BE2C (cell line): ENCODE measurements around the gene APLP2.

Source experiments
- DNase-seq: peaks from one replicate; pipeline ENCODE4 v3.0.0-alpha.2; 2020
- H3K27me3 ChIP-seq: fragments of 250-450 bp; sonication (Bioruptor Pico); 2 replicates; pipeline ENCODE4 v1.5.1; 2020; ENCODE audit warnings: mild to moderate bottlenecking
- H3K36me3 ChIP-seq: fragments of 250-450 bp; sonication (Bioruptor Pico); 2 replicates; pipeline ENCODE4 v1.5.1; 2020; ENCODE audit warnings: mild to moderate bottlenecking
- H3K4me1 ChIP-seq: fragments of 250-450 bp; sonication (Bioruptor Pico); 2 replicates; pipeline ENCODE4 v1.5.1; 2020
- H3K4me3 ChIP-seq: 2 replicates; pipeline ENCODE4 v1.5.1; 2011; ENCODE audit warnings: low read depth, low read length
- H3K9me3 ChIP-seq: fragments of 250-450 bp; sonication (Bioruptor Pico); 2 replicates; pipeline ENCODE4 v1.5.1; 2020
- TF ChIP-seq, protein P1 (sequence below): IDR thresholded peaks from 2 replicates; pipeline ENCODE4 v1.5.1; 2012; ENCODE audit warnings: mild to moderate bottlenecking, low read depth, low read length

Gene APLP2

GRCh38 chr11:130076778-130077481 is 7.2 kb downstream of the APLP2 start:
- DNase-seq: no peak
- Histone ChIP-seq H3K4me3 (no peak overlapping the region), H3K9me3 (no peaks in the 10 kb centered on the region), H3K36me3 (no peaks in the 10 kb centered on the region), H3K4me1 (peaks cover 7% of the 10 kb centered on the region), H3K27me3 (no peaks in the 10 kb centered on the region)
- TF ChIP-seq, protein P1, sequence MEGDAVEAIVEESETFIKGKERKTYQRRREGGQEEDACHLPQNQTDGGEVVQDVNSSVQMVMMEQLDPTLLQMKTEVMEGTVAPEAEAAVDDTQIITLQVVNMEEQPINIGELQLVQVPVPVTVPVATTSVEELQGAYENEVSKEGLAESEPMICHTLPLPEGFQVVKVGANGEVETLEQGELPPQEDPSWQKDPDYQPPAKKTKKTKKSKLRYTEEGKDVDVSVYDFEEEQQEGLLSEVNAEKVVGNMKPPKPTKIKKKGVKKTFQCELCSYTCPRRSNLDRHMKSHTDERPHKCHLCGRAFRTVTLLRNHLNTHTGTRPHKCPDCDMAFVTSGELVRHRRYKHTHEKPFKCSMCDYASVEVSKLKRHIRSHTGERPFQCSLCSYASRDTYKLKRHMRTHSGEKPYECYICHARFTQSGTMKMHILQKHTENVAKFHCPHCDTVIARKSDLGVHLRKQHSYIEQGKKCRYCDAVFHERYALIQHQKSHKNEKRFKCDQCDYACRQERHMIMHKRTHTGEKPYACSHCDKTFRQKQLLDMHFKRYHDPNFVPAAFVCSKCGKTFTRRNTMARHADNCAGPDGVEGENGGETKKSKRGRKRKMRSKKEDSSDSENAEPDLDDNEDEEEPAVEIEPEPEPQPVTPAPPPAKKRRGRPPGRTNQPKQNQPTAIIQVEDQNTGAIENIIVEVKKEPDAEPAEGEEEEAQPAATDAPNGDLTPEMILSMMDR: no peak

- TF ChIP-seq, protein P1: no peak
- DNase-seq: no peak
- Histone ChIP-seq H3K4me3 (no peak overlapping the region), H3K27me3 (no peaks in the 10 kb centered on the region), H3K4me1 (peaks cover 7% of the 10 kb centered on the region), H3K9me3 (no peaks in the 10 kb centered on the region; the same call in 1 of the 2 replicates), H3K36me3 (no peaks in the 10 kb centered on the region)
These were observed 8.0 kb downstream of the APLP2 start for GRCh38 chr11:130077671-130078070.

GRCh38 chr11:130078080-130078479 is 8.4 kb downstream of the APLP2 start:
- H3K4me3 ChIP-seq: no peak overlapping the region
- H3K27me3 ChIP-seq: no peaks in the 10 kb centered on the region
- no peaks in the 10 kb centered on the region for H3K36me3 ChIP-seq
- TF ChIP-seq, protein P1: no peak
- H3K4me1 ChIP-seq: peaks cover 7% of the 10 kb centered on the region
- no peaks in the 10 kb centered on the region; the same call in 1 of the 2 replicates for H3K9me3 ChIP-seq
- DNase-seq: no peak

GRCh38 chr11:130085671-130086290 is 16.1 kb downstream of the APLP2 start:
- H3K4me1 ChIP-seq: peaks cover 8% of the 10 kb centered on the region
- H3K36me3 ChIP-seq: no peaks in the 10 kb centered on the region
- DNase-seq: no peak
- TF ChIP-seq, protein P1: no peak
- H3K9me3 ChIP-seq: no peaks in the 10 kb centered on the region; the same call in 1 of the 2 replicates
- no peaks in the 10 kb centered on the region for H3K27me3 ChIP-seq
- no peak overlapping the region for H3K4me3 ChIP-seq

DNA sequence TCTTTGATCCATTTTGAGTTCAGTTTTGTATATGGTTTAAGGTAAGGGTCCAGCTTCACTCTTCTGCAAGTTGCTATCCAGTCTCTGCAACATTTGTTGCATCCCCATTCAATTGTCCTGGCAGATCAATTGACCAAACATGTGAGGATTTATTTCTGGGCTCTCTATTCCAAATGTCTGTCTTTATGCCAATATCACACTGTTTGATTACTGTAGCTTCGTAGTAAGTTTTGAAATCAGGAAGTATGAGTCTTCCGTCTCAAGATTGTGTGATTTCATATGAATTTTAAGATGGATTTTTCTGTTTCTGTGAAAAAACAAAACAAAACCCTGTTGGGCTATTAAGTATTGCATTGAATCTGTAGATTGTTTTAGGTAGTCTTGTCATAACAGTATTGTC is 17.0 kb downstream of the APLP2 start:
- no peaks in the 10 kb centered on the region; the same call in 1 of the 2 replicates for H3K9me3 ChIP-seq
- TF ChIP-seq, protein P1: no peak
- H3K27me3 ChIP-seq: no peaks in the 10 kb centered on the region
- H3K4me3 ChIP-seq: no peak overlapping the region
- peaks cover 8% of the 10 kb centered on the region for H3K4me1 ChIP-seq
- DNase-seq: no peak
- H3K36me3 ChIP-seq: no peaks in the 10 kb centered on the region
